Measurements from ENCODE around the gene SDK1. TPM values are rescaled to one million over a fixed set of nuclear protein-coding genes. Genes with fewer than 3 reads are reported as not detected.

The SDK1 gene
- total RNA-seq, 4 donors from 2014 or later, result 2.5 to 12.9 (median 6.1) TPM

DNA sequence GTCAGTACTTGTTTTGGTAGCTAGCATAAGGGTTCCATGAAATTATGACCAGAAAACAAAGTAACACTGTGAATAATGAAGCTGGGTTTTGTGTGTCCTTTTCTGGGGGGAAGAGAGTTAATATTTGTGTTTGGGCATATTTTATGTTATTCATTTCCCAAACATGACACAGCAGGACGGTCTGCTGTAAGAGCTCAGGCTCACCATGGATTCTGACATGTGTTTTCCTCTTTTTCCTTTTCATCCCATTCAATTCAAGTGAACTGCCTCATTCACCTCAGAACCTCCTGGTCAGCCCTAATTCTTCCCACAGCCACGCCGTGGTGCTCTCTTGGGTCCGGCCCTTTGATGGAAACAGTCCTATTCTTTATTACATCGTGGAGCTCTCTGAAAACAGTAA lies 685.9 kb downstream of the SDK1 start:
- H3K36me3 ChIP-seq, result peaks cover 5% of the 10 kb centered on the region
- no peak for TF ChIP-seq POLR2A (IDR thresholded peaks at IDR 0.05)
- TF ChIP-seq POLR2AphosphoS5 (IDR thresholded peaks at IDR 0.05), result no peak
- no peak for TF ChIP-seq EP300 (IDR thresholded peaks at IDR 0.05)
- TF ChIP-seq, protein P1, sequence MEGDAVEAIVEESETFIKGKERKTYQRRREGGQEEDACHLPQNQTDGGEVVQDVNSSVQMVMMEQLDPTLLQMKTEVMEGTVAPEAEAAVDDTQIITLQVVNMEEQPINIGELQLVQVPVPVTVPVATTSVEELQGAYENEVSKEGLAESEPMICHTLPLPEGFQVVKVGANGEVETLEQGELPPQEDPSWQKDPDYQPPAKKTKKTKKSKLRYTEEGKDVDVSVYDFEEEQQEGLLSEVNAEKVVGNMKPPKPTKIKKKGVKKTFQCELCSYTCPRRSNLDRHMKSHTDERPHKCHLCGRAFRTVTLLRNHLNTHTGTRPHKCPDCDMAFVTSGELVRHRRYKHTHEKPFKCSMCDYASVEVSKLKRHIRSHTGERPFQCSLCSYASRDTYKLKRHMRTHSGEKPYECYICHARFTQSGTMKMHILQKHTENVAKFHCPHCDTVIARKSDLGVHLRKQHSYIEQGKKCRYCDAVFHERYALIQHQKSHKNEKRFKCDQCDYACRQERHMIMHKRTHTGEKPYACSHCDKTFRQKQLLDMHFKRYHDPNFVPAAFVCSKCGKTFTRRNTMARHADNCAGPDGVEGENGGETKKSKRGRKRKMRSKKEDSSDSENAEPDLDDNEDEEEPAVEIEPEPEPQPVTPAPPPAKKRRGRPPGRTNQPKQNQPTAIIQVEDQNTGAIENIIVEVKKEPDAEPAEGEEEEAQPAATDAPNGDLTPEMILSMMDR (IDR thresholded peaks at IDR 0.05), result no peak
- no peak overlapping the region for H3K27ac ChIP-seq
- H3K27me3 ChIP-seq, result no peaks in the 10 kb centered on the region
- no peaks in the 10 kb centered on the region for H3K9me3 ChIP-seq
- no peaks in the 10 kb centered on the region for H3K4me1 ChIP-seq
- WGBS, result 81% methylated on average over 5 of the region's 5 CpGs
- H3K4me3 ChIP-seq, result no peak overlapping the region
- peak in 1 of 2 donors; percentile 20 for DNase-seq (ENCODE audit: low spot score in 2 of 2)

DNA sequence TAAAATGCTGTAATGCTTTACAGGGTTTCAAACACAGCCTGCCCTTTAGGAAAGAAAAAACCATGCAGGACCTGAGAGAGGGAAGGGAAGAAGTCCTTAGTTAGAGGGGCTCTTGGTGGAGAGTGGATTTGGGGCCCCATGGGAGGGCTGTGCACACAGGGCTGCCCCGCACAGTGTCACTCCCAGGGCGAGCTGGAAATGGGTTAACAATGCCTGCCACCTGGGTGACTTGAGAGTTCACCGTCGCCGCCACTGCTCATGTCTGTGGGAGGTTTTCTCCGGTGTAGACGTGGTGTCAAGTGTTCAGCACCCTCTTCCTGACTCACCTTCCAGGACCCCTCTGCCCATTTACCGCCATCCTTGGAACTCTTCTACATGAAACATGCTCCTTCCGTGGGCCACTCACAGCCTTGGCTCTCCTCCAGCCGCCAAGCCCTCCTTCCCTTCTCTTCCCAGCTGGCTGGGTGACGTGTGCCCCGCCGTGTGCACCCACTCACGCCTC lies 686.4 kb downstream of the SDK1 start:
- no peaks in the 10 kb centered on the region for H3K27me3 ChIP-seq

DNA sequence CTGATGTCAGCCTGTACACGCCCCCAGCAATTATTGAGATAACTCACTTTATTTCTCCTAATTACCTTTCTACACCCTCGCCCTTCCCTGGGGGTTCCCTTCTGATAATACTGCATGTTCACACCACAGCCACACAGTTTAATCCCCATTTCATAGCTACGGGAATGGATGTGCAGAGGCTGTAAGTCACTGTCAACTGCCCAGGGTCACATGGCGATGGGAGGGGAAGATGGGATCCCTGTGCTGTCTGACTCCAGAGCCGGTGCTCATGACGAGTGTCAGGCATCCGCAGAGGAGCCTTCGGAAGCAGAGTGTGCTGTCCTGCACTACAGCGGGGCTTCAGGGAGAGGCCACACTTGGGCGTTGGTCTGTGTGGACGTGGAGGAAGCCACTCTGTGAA lies 688.7 kb downstream of the SDK1 start:
- Histone ChIP-seq H3K9me3 (no peaks in the 10 kb centered on the region), H3K27ac (no peak overlapping the region), H3K4me3 (no peak overlapping the region), H3K27me3 (no peaks in the 10 kb centered on the region), H3K36me3 (peaks cover 5% of the 10 kb centered on the region), H3K4me1 (no peaks in the 10 kb centered on the region)
- WGBS, result 82% methylated on average over 11 of the region's 11 CpGs
- no peak for TF ChIP-seq POLR2A (IDR thresholded peaks at IDR 0.05)
- TF ChIP-seq, protein P1 (IDR thresholded peaks at IDR 0.05), result no peak
- no peak for TF ChIP-seq POLR2AphosphoS5 (IDR thresholded peaks at IDR 0.05)
- TF ChIP-seq EP300 (IDR thresholded peaks at IDR 0.05), result no peak
- no peak for DNase-seq (ENCODE audit: low spot score in 2 of 2)

More for the DNA sequence above, 686.4 kb downstream of the SDK1 start:
- 91% methylated on average over 14 of the region's 14 CpGs for WGBS
- H3K9me3 ChIP-seq, result no peaks in the 10 kb centered on the region
- H3K27ac ChIP-seq, result no peak overlapping the region
- TF ChIP-seq EP300 (IDR thresholded peaks at IDR 0.05) (no peak), POLR2AphosphoS5 (IDR thresholded peaks at IDR 0.05) (no peak), POLR2A (IDR thresholded peaks at IDR 0.05) (no peak)
- TF ChIP-seq, protein P1 (IDR thresholded peaks at IDR 0.05), result no peak
- H3K36me3 ChIP-seq, result peaks cover 5% of the 10 kb centered on the region
- H3K4me3 ChIP-seq, result no peak overlapping the region
- DNase-seq (ENCODE audit: low spot score in 2 of 2), result peak in 1 of 2 donors; percentile 58
- no peaks in the 10 kb centered on the region for H3K4me1 ChIP-seq

DNA sequence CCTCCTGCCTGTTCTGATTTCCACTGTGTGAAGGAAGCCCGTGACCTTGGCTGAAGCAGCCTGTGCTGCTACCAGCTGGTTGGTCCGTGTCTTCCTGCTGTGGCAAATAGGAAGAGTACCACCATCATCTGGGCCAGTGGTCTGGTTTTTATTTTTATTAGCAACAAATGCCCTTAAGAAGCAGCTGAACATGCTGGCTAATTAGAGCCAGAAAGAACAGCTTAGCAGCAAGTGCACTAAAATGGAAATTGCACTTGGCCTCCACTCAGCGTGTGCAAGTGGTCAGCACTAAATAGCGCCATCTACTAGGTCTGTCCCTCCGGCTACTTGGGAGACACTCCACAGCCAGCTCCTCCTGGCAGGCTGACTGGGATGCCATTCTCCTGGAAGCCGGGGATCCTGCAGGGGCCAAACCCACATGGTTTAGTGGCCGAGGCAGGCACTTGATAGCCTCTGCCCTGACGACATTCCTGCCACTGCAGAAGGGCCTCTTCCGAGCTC lies 690.7 kb downstream of the SDK1 start:
- Histone ChIP-seq H3K36me3 (peaks cover 5% of the 10 kb centered on the region), H3K27me3 (peaks cover 2% of the 10 kb centered on the region), H3K4me3 (no peak overlapping the region), H3K4me1 (no peaks in the 10 kb centered on the region), H3K27ac (no peak overlapping the region), H3K9me3 (no peaks in the 10 kb centered on the region)
- WGBS, result 90% methylated on average over 5 of the region's 9 CpGs
- TF ChIP-seq, protein P1 (IDR thresholded peaks at IDR 0.05), result no peak
- no peak for TF ChIP-seq POLR2A (IDR thresholded peaks at IDR 0.05)
- TF ChIP-seq EP300 (IDR thresholded peaks at IDR 0.05), result no peak
- TF ChIP-seq POLR2AphosphoS5 (IDR thresholded peaks at IDR 0.05), result no peak
- peak in 1 of 2 donors; percentile 62 for DNase-seq (ENCODE audit: low spot score in 2 of 2)

DNA sequence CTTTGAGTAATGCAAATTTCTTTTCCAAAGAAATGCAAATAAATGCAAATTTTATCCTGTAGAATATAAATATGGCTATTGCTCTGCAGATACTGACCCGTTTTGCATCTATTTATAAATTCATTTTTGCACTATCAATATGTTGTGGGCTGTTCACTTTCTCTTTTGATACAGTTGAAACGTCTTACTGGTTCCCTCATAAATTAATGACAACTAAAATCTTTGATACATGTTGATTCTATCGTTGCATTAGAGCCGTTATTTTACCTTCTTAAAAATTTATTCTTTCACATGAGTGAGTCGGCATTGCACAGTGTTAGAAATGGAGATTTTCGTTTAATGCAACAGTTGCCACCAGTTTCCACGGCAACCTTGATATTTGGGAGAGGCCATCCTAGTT lies 691.8 kb downstream of the SDK1 start:
- peaks cover 2% of the 10 kb centered on the region for H3K27me3 ChIP-seq
- 86% methylated on average over 7 of the region's 7 CpGs for WGBS
- no peak for TF ChIP-seq EP300 (IDR thresholded peaks at IDR 0.05)
- no peak for TF ChIP-seq POLR2A (IDR thresholded peaks at IDR 0.05)
- TF ChIP-seq, protein P1 (IDR thresholded peaks at IDR 0.05), result no peak
- no peak for TF ChIP-seq POLR2AphosphoS5 (IDR thresholded peaks at IDR 0.05)

More for the DNA sequence above, 691.8 kb downstream of the SDK1 start:
- no peak for DNase-seq (ENCODE audit: low spot score in 2 of 2)
- Histone ChIP-seq H3K27ac (no peak overlapping the region), H3K36me3 (peaks cover 5% of the 10 kb centered on the region), H3K9me3 (no peaks in the 10 kb centered on the region), H3K4me1 (no peaks in the 10 kb centered on the region), H3K4me3 (no peak overlapping the region)
